HK-2 (cell line): Measurements from ENCODE around the gene ZFAND3.

ENCODE experiments used
- DNase-seq: peaks from one replicate; pipeline ENCODE4 v3.0.0-alpha.2; 2018; ENCODE audit not compliant: unreplicated experiment

ZFAND3 gene

DNA sequence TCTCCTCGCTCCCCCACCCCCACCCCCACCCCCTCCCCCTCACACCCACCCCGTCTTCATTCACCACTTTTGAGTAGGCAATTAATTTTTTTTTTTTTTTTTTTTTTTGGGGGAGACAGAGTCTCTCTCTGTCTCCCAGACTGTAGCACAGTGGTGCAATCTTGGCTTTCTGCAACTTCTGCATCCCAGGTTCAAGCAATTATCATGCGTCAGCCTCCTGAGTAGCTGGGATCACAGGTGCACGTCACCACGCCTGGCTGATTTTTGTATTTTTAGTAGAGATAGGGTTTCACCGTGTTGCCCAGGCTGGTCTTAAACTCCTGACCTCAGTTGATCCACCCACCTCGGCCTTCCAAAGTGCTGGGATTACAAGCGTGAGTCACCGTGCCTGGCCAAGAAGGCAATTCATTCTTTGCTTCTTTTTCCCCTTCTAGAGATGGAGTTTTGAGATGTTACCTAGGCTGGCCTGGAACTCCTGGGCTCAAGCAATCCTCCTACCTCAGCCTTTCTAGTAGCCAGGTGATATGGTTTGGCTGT is 230.4 kb downstream of the ZFAND3 start:
- DNase-seq, result peak; percentile 28

DNA sequence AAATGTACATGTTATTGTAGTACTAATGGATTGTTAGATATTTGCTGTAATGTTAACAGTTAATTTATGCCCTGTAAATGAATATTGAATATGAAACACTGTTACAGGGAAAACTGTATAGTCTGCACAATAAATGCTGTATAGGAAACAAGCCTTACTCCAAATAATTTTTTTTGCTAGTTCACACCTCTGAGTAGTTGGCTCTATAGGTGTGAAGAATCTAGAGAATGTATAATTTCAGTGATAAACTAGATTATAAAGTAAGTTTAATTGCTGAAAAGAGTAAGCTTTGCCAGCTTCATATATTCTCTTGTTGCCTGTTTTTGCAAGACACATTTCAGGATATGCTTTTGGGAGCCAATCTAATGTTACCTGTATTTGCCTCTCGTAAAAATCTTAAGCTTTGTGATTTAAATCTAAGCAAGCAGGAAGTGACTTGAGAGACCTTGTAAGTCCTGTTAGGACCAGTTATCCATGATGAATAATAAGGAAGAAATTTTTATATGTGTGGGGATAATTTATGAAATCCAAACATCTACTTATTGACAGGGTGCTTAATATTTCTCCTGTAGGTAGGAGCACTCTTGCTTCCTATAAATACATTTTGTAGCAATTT is 232.4 kb downstream of the ZFAND3 start:
- no peak for DNase-seq

DNA sequence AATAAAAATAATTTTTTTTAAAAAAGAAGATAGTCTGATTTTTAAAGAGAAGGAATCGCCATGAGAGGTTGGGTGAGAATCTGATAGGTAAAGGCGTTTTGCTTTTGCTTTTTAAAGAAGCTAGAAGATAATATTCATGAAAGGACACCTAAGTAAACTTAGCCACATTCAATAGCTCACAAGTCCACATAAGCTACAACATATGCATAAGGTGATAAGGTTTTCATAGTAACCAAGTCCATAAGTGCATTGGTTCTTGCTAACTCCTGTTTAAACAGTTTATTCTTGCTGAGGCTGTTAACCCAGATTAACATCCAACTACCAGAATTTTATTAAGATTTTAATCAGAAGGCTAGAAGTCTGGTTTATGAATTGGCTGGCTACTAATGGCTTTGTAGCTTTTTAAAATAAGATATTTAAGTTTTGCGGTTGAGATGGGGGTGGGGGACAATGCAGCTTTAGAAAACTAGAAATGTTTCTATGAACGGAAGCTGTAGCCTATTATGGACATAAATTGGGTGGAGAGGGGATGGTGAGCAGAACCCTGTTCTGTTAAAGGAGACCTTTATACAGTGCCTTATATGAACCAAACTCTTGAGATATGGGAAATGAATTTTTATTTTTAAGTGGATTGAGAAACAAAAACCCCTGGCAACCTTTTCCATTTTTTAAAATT is 235.1 kb downstream of the ZFAND3 start:
- DNase-seq, result no peak

DNA sequence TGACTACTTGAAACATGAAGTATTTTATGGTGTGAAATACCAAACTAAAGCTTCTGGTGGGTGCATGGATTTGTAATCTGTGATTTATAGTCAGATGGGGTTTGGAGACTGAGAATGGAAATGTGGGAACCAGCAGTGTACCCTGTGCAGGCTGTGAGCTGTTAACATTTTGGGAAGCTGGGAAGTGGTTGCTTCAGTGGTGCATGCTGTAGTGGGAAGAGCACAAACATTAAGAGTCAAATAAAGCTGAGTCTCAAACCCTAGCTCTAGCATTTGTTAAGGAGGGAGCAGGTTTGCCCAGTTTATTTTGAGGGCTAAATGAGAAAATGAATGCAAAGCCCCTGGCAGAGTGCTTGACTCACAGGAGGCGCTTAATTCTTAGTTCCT is 235.7 kb downstream of the ZFAND3 start:
- no peak for DNase-seq

DNA sequence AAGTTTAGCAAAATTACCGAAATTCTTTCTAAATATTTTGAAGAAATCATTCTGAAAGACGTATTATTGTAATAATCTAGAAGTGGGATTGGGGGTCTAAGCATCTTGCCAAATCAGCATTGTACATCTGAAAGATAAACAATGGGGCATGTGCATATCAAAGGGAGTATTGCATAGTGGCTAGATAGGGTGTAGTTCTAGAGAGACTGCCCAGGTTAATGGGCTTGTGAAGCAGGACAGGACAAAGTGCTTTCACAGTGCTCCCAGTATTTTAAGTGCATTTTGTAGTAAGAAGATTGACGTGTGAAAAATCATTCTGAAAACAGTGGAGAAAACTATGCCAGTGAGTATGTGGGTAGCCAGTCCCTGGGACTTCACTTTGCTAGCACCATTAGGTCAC is 236.8 kb downstream of the ZFAND3 start:
- no peak for DNase-seq

DNA sequence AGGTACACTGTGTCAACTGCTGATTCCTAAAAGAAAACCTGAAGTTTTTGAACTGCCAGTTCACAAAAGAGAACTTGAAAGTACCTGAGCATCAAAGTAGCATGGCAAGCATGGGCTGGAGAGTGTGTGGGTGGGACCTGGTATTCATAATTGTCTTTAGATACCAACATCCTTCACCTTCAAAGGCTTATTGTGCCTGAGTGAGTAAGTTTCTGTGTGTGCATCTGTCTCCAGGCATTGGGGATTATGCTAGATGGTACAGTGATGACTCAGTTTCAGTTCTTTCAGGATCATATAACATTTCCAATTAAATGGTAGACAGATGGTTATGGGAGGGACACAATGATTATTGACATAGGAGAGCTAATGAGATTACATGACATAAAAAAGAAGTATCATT is 238.5 kb downstream of the ZFAND3 start:
- no peak for DNase-seq

DNA sequence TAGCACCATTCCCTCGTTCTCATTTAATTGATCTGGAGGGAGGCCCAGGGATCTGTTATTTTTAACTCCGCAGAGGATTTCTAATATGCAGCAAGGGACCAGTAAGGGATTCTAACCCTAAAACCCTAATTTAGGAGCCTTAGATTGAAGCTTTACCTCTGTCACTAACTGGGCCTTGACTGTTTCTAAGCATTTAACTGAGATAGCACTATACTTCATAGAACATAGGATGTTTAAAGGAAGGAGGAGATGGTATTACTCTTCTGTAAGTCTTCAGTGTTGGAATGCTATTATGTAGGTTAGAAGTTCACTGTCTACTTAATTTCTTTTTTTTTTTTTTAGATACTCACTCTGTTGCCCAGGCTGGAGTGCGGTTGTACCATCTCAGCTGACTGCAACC is 242.5 kb downstream of the ZFAND3 start:
- DNase-seq, result no peak

DNA sequence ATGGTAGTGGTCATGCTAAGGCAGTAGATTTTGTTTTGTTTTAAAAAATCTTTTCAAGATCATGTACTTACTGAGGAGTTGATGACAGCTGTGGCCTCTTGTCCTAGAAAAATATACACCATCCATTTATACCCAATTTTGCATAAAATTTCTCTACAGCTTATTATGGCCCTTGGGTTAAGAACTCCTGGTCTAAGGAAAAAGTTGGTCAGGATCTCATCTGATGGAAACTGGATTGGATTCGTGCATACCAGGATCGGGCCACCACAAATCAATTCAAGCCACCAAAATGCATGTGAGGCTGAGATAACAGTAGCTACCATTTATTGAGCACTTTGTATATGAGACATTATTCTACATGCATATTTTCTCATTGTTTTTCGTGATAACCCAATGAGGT is 244.4 kb downstream of the ZFAND3 start:
- DNase-seq, result no peak

DNA sequence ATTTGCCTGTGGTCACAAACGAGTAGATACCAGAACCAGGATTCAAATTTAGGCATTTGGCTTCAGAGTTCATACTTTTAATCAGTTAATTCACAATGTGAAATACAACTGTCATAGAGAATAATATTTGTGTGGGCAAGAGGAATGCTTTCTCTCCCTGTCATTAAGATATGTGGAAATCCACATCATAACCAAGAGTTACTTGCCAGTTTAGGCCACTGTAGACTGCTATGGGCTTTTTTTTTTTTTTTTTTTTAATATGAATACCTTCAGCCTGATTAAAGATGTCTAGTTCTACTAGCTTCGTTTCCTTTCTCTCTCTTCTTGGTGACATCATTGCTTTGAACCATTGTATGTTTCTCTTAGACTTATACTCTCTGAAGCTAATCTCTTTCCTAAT is 244.9 kb downstream of the ZFAND3 start:
- DNase-seq, result no peak

DNA sequence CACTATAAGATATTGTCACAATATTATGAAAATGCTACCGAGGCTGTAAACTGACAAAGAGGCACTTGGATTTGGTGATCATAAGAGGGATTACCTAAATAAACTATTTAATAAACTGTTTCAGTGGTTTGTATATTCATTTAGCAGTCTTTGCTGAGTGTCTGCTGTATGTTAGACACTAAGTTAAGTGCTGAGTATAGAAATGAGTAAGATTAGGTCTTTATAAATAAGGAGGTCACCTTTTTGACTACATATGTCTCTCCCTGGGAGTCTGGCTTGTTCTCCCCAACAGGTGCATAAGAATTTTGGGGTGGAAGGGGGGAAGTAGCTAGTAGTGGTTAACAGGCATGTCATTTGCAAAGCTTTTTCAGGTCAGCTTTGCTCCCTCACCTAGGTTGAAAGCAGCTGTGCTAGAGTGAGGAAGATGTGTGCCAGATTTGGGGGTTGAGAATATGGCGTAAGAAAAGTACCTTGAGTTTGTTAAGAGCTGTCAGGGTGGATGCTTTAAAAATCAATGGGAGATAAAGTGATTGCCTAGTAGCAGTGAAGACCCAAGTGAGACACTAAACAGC is 246.3 kb downstream of the ZFAND3 start:
- no peak for DNase-seq

DNA sequence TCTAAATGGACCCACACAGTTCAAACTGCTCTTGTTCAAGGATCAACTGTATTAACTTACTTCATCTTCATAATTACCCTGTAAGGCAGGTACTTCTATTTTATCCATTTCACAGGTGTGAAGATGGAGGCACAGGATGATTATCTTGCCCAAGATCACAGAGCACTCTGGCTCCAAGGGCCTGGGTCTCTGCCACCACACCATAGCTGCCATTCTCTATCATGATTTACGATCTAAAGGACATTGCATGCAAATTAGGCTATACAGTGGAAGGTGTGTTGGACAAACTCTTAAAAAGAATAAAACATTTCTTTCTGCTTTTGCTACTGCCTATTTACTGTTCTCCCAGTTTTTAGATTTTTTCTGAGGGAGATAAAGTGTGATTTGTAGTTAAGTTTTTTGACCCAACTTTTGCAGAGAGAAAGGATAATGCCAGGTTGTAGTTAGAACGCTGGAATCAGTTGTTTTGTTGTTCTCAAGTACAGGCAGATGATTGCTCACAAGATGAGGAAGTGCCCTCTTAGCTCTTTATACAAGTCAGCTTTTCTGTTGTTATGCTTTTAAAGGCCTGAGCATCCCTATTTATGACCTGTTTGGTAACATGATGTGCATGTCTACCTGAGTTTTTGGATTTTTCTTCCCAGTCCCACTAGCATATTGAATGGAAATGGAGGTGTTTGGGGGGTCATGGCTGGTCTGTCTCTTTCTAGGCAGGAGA is 247.9 kb downstream of the ZFAND3 start:
- no peak for DNase-seq

DNA sequence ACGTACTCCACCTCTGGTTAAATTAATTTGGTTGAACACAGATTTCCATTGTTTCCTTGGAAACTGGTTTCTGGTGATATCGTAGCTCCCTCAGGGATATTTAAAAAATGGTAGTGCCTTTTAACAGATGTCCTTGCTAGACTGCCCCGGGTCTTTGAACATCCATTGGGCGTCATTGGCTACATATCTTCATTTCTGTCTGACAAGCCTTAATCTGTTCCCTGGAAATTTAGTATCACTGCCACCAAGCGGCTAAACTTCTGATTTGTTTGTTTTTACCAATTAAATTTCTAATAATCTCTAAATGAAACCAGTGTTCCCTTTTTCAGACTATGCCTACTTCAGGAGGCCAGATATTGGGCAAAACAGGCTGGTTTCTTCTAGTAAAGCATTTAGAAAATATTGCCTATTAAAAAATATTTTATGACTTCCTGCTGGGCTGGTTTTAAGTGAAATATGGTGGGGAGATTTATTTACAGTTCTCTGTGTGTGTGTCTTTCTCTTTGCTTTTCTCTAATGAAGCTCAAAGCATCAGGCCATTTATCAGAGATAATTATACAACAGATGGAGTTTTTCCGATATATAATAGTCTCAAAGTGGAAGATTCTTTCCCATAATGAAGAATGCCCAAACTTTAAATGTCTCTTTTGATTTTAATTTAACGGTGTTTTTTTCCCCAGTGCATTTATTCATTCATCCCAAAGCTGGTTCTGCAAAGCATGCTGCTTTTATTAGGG is 249.5 kb downstream of the ZFAND3 start:
- no peak for DNase-seq

DNA sequence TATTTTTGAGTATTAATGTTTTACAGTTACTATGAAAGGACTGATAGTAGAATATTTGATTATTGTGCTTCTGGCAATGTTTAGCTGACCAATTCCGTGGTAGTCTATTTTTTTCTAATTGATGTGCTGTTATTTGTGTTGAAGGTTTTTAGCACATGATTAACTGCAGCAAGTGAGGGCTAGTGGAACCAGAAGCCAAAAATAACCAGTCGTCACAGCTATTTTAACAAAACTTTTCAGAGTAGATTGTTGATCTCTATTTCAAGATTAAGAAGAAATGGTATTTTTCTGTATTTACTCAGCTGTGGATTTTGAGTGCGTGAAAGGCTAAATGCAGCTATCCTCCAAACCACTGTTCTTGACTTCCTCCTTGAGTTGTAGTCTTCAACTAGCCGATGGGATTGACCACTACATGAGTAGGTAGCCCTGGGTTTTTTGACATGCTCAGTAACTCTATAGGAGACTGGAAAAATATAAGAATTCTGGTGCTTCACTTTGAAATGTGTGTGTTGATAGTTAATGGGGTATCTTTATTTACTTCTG is 258.0 kb downstream of the ZFAND3 start:
- DNase-seq, result no peak

DNA sequence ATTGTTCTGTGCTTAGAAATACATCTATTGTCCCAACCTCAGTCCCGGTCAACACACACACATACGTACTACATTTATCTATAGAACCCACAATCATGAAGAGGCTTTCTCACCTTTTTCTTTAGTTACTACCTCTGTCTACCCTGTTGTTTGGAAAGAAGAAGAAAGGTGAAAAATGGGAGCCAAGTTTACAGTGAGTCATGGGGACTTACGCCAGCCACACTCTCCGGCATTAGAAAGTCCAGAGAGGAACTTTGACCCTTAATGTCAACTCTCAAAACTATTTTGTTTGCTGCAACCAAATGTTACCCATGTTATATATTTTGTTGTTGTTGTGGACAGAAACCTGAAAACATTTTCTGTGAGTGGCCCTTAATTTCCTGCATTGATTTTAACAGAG is 259.1 kb downstream of the ZFAND3 start:
- DNase-seq, result no peak

DNA sequence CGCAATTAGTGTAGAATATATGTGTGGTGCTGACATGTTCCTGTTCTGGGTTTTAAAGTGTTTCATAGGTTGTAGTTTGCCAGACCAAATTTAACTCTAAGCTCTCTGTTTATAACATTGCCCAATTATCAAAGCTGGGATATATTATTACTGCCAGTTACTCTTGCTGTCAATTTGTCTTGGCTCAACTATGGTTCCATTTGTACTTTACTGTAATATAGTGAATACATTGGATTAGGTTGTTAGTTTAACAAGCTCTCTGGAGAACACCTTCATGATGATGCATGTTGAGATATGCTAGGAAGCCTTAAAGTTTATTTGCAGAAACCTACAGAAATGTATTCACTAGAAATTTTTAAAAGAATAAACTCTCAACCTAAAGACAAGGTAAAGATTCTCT is 259.6 kb downstream of the ZFAND3 start:
- no peak for DNase-seq

DNA sequence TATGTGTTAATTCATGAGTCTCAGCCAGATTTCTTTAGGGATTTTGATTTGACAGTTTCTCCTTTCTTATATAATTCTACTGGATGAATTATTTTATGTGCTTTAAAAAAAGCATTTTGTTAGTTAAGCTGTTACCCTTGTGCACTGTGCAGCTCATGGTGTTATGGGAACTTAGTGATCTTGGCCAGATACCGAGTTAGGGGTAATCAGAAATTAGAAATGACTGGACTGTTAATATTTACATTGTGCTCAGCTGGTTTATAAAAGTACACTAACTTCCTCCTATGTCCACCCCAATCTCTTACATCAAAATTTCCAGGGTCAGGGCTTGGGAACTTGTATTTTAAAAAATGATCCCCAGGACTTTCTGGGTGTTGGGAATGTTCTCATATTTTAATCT is 260.0 kb downstream of the ZFAND3 start:
- DNase-seq, result no peak

DNA sequence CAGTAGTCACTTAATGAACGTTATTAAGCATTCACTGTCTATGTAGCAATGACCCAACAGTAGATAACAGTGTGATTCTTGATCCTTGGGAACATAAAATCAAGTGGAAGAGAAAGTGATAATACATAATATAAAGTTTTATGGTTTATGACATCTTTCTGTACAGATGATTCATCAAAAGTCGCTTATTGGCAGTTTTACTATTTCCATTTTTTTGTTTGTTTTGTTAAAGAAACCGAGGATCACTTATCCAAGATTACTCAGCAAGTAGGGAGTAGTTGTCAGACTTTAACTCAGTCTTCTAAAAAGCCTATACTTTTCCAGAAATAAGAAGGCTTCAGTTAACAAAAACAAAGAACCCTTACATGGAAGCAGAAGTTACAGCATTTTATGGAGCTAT is 260.8 kb downstream of the ZFAND3 start:
- DNase-seq, result no peak

DNA sequence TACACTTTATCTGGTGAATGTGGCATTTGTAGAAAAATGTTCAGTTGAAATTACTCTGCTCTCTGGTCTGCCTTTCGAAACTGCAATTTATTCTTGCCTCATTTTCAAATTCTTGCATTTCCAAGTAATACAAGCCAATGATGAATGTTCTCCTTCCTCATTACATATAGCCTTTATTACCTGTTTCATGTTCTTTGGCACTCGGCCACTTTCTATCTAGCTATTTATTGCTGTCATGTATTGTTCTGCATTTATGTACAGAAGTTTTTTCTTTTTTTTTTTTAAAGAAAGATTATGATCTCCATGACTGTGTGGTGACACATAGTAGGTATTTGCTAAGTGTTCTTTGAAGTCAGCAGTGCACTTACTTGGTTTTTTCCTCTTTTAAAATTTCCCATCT is 261.4 kb downstream of the ZFAND3 start:
- no peak for DNase-seq

DNA sequence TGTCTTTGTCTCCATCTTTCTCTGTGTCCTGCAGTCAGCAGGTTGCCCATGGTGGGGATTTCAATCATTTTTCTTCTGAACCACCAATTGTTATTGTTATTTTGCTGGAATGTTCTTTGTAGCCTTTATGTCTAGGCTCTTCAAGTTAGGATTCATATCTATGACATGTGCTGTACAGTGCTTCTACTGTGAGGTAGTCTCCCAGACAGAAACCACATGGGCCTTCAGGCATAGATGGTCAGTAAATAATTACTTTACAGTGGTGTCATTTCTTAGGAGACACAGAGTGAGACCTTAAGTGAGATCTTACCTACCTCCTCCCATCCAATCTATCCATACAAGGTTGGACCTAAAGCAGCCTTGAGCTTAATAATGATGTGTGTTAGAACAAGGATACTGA is 265.5 kb downstream of the ZFAND3 start:
- DNase-seq, result no peak

DNA sequence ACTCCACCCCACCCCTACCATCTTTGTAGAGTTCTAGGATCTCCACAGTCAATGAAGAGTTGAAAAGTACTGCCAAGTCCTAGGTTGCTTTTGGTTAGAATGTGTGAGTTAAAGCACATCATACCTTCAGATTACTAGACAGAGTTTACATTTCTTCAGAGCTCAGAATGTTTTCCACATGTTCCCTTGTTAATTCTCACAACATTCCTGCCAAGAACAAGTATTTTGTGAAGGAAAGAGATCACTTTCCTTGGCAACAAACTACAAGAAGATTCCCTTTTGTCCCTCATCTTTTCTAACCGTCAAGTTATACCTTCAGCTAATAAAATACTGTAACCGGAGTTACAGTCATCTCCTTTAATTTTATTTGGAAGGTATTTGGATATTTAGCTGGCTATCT is 266.8 kb downstream of the ZFAND3 start:
- no peak for DNase-seq

DNA sequence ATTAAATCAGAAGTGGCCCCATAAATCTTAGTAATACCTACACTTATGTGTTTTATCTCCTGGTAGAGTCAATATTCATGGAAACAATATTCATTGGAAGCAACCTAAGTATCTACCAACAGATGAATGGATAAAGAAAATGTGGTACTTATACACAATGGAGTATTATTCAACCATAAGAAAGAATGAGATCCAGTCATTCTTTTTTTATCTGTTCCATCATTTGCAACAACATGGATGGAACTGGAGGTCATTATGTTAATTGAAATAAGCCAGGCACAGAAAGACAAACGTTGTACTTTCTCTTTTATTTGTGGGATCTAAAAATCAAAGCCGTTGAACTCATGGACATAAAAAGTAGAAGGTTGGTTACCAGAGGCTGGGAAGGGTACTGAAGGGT is 268.5 kb downstream of the ZFAND3 start:
- DNase-seq, result no peak

DNA sequence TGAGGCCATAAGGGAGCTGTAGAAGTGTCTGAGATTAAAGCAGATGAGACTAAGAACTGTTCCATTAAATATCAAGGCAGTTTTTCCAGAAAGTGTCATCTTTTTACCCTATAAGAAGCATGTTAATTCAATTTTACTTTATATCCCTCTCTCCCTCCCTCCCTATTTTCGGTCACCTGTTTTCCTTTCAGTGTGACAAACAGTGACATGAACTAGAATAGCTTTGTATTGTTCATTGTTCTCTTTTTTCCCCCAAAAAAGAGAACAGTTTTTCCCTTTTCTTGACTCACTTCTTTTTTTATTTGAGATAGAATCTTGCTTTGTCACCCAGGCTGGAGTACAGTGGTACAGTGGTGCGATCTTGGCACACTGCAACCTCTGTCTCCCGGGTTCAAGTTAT is 269.3 kb downstream of the ZFAND3 start:
- DNase-seq, result no peak
